ENCODE measurements around the gene ODC1.

Gene ODC1

GRCh38 chr2:10397878-10398277 is 50.2 kb downstream of the ODC1 start:
- FAIRE-seq = no peak

GRCh38 chr2:10397297-10397875 is 50.7 kb downstream of the ODC1 start:
- FAIRE-seq = no peak

GRCh38 chr2:10396464-10396863 is 51.7 kb downstream of the ODC1 start:
- FAIRE-seq = no peak

GRCh38 chr2:10395893-10396292 is 52.2 kb downstream of the ODC1 start:
- FAIRE-seq = no peak

GRCh38 chr2:10393640-10393982 is 54.5 kb downstream of the ODC1 start:
- FAIRE-seq = no peak

GRCh38 chr2:10392951-10393639 is 55.0 kb downstream of the ODC1 start:
- no peak for FAIRE-seq

- no peak for FAIRE-seq
These were observed 55.6 kb downstream of the ODC1 start for GRCh38 chr2:10392548-10392947.

GRCh38 chr2:10392100-10392499 is 56.0 kb downstream of the ODC1 start:
- no peak for FAIRE-seq

GRCh38 chr2:10390369-10390801 is 57.7 kb downstream of the ODC1 start:
- no peak for FAIRE-seq
